C4-2B (cell line): Measurements from ENCODE around the gene BUD23.
"Not testable (repeated sequence)": the region's sequence is repeated elsewhere in the genome, so short reads cannot be mapped to it uniquely, and the experiment has no call there.

ENCODE experiments used
- H3K27ac ChIP-seq: fragments of 450-650 bp; 2 replicates; pipeline ENCODE4 v1.5.1; 2017
- CTCF ChIP-seq: fragments of 450-650 bp; conservative IDR thresholded peaks from 2 replicates; pipeline ENCODE4 v1.5.1; 2017; ENCODE audit warnings: mild to moderate bottlenecking
- ZFX ChIP-seq: fragments of 450-650 bp; IDR thresholded peaks from 2 replicates; pipeline ENCODE4 v1.6.1; 2017

The BUD23 gene

GRCh38 chr7:73659983-73660382, 23.4 kb upstream of the BUD23 start:
- no peak overlapping the region for H3K27ac ChIP-seq

DNA sequence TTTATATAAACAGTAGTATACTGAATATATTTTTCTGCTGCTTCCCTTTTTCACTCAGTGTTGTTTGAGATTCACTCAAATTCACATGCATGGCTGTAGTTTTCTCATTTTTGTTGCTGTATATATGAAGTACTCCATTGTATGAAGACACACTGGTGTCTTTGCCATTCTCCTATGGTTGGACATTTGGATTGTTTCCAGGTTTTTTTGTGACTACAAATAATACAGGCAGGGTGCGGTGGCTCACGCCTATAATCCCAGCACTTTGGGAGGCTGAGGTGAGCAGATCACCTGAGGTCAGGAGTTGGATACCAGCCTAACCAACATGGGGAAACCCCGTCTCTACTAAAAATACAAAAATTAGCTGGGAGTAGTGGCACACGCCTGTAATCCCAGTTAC, 22.8 kb upstream of the BUD23 start:
- not testable (repeated sequence) for H3K27ac ChIP-seq

More at GRCh38 chr7:73659983-73660382, 23.4 kb upstream of the BUD23 start:
- TF ChIP-seq CTCF (no peak), ZFX (no peak)

DNA sequence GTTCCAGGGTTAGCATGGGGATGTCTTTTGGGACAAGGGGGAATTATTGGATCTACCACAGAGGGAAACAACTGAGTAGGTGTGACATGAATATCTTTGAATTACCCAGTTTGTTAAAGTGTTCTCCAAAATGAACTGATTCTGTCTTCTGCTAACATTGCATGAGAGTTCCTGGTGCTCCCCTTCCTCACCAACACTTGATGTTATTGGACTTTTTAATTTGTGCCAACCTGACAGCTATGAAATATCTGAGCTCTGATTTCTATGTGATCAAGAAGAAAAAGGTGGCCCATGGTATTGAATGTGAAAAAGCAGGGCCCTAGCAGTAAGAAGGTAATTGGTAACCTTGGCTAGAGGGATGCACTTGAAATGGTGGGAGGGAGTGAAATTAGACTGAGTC, 20.4 kb upstream of the BUD23 start:
- TF ChIP-seq CTCF (no peak), ZFX (no peak)
- no peak overlapping the region for H3K27ac ChIP-seq

DNA sequence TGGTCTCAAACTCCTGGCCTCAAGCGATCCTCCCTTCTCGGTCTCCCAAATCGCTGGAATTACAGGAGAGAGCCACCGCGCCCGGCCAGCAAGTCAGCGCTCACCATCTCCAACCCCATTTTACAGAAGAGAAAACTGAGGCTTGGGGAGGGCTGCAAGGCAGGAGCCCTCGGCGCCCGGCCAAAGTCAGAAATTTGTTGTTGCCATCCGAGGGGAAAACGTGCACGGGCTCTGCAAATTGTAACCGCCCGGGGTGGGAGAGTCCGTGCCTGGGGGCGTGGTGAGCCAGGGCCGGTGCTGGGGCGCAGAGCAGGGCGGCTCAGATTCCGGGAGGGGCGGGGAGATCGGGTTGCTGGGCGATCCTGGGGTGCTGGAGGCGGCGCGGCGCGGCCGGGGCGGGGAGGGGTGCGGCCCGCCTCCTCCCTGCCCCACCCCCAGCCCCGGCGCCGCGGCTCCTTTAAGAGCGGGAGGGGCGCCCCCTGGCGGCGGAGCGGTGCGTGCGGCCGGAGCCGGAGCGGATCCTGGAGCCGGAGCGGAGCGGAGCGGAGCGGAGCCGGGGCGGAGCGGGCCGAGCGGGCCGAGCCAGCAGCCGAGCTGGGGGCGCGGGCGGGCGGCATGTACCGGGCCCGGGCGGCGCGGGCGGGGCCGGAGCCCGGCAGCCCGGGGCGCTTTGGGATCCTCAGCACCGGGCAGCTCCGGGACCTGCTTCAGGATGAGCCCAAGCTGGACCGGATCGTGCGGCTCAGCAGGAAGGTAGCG, 15.9 kb upstream of the BUD23 start, which contains the start of gene VPS37D:
TSS of gene VPS37D (plus strand) at position 488 of the 759 bp plus-strand sequence. CDS start at position 616, 128 bp downstream.
- TF ChIP-seq ZFX, result no peak; the same call in 1 of the 2 replicates
- TF ChIP-seq CTCF, result peak; percentile 99
- H3K27ac ChIP-seq, result peak within 1 kb of the TSS; percentile 45

DNA sequence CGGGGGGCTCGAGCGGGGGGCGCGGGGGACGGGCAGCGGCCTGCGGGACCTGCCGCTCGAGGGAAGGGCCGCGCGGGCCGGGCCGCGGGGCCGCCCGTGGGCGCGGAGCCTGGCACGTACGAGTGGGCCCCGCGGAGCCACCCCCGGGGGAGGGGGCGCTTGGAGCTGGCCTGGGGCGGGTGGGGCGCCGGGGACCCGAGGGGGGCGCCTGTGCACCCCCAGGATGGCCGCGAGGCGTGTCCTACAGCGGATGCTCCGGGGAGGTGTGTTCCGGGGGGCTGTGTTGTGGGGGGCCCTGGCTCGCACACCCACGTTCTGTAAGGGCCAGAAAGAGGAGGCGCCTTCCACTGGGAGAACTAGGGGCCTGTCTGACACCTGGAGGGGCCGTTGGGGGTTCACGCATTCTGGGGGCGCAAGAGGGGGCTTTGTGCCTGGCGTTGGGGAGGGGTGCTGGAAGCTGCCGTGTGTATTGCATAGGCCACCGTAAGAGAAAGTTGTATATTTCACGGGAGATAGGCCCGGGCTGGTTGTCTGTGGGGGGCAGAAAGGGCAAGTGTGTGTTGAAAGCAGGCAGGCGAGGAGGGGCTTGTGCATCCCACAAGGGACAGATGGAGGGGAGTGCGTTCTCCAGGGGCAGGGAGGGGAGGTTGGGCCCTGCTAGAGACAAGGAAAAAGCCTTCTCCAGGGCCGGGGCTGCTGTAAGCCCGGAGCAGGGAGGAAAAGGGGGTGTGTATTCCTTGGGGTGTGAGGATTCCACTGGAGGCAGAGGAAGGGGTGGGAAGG, 15.1 kb upstream of the BUD23 start:
- H3K27ac ChIP-seq, result peak overlapping the region; percentile 45
- no peak; the same call in 1 of the 2 replicates for TF ChIP-seq ZFX
- no peak for TF ChIP-seq CTCF

- no peak overlapping the region for H3K27ac ChIP-seq
Observed at GRCh38 chr7:73668886-73669230, 14.5 kb upstream of the BUD23 start.

GRCh38 chr7:73669288-73669701, 14.1 kb upstream of the BUD23 start:
- TF ChIP-seq ZFX, result no peak
- TF ChIP-seq CTCF, result no peak
- no peak overlapping the region for H3K27ac ChIP-seq

More at GRCh38 chr7:73668886-73669230, 14.5 kb upstream of the BUD23 start:
- no peak for TF ChIP-seq ZFX

- TF ChIP-seq CTCF, result no peak
- TF ChIP-seq ZFX, result no peak
- H3K27ac ChIP-seq, result no peak overlapping the region
Observed at GRCh38 chr7:73669858-73670385, 13.5 kb upstream of the BUD23 start.
